Kidney epithelial cell (primary cell): ENCODE results near the gene SETBP1. TPM values are rescaled to one million over a fixed set of nuclear protein-coding genes. Genes with fewer than 3 reads are reported as not detected.

Source experiments
- DNase-seq: peaks from one replicate; pipeline ENCODE4 v3.0.0-alpha.2; 2010; ENCODE audit warnings: low read depth
- H3K27me3 ChIP-seq: 2 replicates; pipeline ENCODE4 v1.6.0; 2011; ENCODE audit warnings: low read length; ENCODE audit not compliant: control insufficient read depth, insufficient read depth
- H3K36me3 ChIP-seq: 2 replicates; pipeline ENCODE4 v1.5.1; 2011; ENCODE audit warnings: low read length; ENCODE audit not compliant: control insufficient read depth, insufficient read depth
- H3K4me3 ChIP-seq: 2 replicates; pipeline ENCODE4 v1.5.1; 2011; ENCODE audit warnings: low read depth, mild to moderate bottlenecking, control low read depth, low read length
- total RNA-seq: library from RNA; depleted of rRNA; stranded (reverse); fragments of >200 nt; gene quantifications from 2 replicates; pipeline ENCODE4 v1.2.3, GENCODE V29; 2015
- TF ChIP-seq, protein P1 (sequence below): IDR thresholded peaks from 2 replicates; pipeline ENCODE4 v1.5.1; 2011; ENCODE audit warnings: mild to moderate bottlenecking, moderate library complexity, low read length, control low read depth, inconsistent platforms; ENCODE audit not compliant: insufficient read depth, poor library complexity, severe bottlenecking

The SETBP1 gene
- total RNA-seq, 1 donor from 2014 or later = 2.9 TPM

DNA sequence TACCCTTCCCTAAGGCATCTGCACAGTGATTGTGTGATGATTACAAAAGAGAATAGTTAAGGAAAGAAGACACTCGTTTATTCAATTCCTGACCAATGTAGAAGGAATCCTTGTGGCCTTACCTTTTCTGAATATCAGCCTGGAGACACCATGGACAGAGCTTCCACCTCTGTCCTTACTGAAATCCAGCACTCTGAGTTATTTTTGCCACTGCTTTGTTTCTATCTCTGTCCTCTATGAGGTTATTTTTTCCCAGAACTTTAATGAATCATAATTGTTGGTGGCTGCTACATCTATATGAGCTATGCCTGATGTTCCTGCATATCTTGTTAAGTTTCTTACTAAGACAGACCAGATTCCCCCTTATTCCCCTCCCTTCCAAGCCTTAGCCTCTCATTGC is 275.1 kb downstream of the SETBP1 start:
- no peaks in the 10 kb centered on the region for H3K36me3 ChIP-seq
- TF ChIP-seq, protein P1, sequence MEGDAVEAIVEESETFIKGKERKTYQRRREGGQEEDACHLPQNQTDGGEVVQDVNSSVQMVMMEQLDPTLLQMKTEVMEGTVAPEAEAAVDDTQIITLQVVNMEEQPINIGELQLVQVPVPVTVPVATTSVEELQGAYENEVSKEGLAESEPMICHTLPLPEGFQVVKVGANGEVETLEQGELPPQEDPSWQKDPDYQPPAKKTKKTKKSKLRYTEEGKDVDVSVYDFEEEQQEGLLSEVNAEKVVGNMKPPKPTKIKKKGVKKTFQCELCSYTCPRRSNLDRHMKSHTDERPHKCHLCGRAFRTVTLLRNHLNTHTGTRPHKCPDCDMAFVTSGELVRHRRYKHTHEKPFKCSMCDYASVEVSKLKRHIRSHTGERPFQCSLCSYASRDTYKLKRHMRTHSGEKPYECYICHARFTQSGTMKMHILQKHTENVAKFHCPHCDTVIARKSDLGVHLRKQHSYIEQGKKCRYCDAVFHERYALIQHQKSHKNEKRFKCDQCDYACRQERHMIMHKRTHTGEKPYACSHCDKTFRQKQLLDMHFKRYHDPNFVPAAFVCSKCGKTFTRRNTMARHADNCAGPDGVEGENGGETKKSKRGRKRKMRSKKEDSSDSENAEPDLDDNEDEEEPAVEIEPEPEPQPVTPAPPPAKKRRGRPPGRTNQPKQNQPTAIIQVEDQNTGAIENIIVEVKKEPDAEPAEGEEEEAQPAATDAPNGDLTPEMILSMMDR = no peak
- H3K27me3 ChIP-seq = no peaks in the 10 kb centered on the region
- no peak for DNase-seq
- H3K4me3 ChIP-seq = no peak overlapping the region

DNA sequence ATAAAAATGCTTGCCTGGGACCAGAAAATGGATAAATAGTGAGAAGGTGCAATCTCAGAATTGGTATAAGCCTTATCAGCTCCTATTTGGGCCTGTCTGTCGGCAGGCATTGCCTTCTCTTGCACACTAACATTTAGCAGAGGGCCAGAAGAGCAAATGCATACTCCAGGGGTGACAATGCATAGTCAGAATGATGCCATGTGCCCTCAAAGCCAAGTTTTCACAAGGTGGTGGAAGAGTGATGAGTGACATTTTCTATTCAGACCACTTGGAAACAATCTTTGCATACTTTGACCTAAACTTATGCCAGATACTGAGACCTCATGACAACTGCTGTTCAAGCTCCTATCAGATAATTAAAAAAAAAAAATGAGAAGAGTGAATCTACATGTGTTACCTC is 276.3 kb downstream of the SETBP1 start:
- H3K36me3 ChIP-seq = no peaks in the 10 kb centered on the region
- H3K27me3 ChIP-seq = no peaks in the 10 kb centered on the region
- H3K4me3 ChIP-seq = no peak overlapping the region
- DNase-seq = no peak
- TF ChIP-seq, protein P1 = no peak

- H3K27me3 ChIP-seq = no peaks in the 10 kb centered on the region
- H3K4me3 ChIP-seq = no peak overlapping the region
- TF ChIP-seq, protein P1 = no peak
- DNase-seq = no peak
- no peaks in the 10 kb centered on the region for H3K36me3 ChIP-seq
These were observed 276.8 kb downstream of the SETBP1 start for GRCh38 chr18:44957461-44957860.

GRCh38 chr18:44958040-44958439 is 277.4 kb downstream of the SETBP1 start:
- TF ChIP-seq, protein P1 = no peak
- DNase-seq = no peak
- Histone ChIP-seq H3K27me3 (no peaks in the 10 kb centered on the region), H3K36me3 (no peaks in the 10 kb centered on the region), H3K4me3 (no peak overlapping the region)

- TF ChIP-seq, protein P1 = no peak
- DNase-seq = no peak
- no peaks in the 10 kb centered on the region for H3K27me3 ChIP-seq
- no peaks in the 10 kb centered on the region for H3K36me3 ChIP-seq
- H3K4me3 ChIP-seq = no peak overlapping the region
These were observed 277.8 kb downstream of the SETBP1 start for GRCh38 chr18:44958455-44958854.

- DNase-seq = no peak
- no peak overlapping the region for H3K4me3 ChIP-seq
- H3K27me3 ChIP-seq = no peaks in the 10 kb centered on the region
- TF ChIP-seq, protein P1 = no peak
- no peaks in the 10 kb centered on the region for H3K36me3 ChIP-seq
These were observed 278.3 kb downstream of the SETBP1 start for GRCh38 chr18:44959013-44959412.
